OCI-M1 (cell line): ENCODE measurements around the gene VMP1.
"Not testable (repeated sequence)": the region's sequence is repeated elsewhere in the genome, so short reads cannot be mapped to it uniquely, and the experiment has no call there.

Source experiments
- DNase-seq: peaks from one replicate; lab custom pipeline; 2025; lab: John Stamatoyannopoulos, UW

VMP1 gene

GRCh38 chr17:59779521-59779920 is 72.1 kb downstream of the VMP1 start:
- no peak for DNase-seq

DNA sequence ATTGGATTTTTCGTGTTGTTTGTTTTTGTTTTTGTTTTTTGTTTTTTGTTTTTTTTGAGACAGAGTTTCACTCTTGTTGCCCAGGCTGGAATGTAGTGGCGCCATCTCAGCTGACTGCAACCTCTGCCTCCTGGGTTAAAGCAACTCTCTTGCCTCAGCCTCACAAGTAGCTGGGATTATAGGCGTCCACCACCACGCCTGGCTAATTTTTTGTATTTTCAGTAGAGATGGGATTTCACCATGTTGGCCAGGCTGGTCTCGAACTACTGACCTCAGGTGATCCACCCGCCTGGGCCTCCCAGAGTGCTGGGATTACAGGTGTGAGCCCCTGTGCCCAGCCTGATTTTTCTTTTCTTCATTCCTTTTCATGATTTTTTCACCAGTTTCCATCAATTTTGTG is 73.1 kb downstream of the VMP1 start:
- not testable (repeated sequence) for DNase-seq

DNA sequence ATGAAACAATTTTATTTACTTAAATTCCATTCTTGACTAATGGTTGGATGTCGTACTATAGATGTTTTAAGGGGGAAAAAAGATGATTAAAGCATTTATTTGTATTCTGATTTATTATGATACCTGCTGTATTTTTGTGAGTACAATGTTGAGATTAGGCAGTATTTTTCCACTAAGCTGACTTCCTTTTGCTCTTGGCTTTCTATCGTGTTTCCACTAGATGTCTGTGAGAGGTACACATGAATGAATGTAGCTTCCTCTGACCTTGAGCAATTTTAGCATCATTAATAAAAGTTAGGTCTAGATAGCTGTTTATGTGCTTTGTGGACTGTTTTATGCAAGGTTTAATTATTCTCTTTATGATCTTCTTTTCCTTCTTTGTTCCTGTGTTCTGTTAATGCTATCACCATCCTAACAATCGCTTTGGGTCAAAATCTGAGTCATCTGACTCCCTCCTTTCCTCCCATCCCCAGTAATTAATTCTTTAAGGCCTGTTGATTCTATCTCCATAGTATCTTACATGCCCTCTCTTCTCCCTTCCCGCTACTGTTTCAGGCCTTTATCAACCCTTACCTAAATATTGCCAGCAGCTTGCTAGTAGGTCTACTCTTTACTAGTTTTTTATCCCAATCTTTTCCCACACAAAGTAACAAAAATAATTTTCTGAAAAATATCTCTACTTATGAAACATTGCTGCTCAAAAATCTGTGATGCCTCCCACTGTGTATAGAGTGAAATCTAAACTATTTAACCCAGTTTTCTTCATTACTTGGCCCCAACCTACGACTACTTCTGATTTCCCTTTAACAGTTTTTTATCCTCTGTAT is 76.0 kb downstream of the VMP1 start:
- peak; percentile 75 for DNase-seq

DNA sequence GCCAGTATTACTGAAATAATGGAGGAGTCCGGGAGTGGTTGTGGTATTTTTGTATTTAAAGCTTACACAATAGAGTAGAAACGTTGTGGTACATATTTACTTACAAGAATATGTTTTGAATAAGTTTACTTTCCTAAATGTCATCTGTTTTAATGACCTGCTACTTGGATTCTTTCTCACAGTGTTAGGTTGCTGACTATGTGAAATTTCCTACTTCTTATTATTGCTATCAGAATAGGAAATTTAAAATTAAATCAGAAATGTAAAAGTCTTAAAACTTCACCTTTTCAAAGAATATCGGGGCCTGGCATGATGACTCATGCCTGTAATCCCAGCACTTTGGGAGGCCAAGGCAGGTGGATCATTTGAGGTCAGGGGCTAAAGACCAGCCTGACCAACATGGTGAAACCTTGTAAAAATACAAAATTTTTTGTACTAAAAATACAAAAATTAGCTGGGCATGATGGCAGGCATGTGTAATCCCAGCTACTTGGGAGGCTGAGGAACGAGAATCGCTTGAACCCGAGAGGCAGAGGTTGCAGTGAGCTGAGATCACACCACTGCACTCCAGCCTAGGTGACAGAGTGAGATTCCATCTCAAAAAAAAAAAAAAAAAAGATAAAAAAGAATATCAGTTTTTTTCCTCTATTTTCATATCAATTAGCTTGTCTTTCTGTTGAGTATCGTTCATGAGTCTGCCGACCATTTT is 77.8 kb downstream of the VMP1 start:
- peak; percentile 49 for DNase-seq

GRCh38 chr17:59786213-59786535 is 78.7 kb downstream of the VMP1 start:
- DNase-seq, result no peak

DNA sequence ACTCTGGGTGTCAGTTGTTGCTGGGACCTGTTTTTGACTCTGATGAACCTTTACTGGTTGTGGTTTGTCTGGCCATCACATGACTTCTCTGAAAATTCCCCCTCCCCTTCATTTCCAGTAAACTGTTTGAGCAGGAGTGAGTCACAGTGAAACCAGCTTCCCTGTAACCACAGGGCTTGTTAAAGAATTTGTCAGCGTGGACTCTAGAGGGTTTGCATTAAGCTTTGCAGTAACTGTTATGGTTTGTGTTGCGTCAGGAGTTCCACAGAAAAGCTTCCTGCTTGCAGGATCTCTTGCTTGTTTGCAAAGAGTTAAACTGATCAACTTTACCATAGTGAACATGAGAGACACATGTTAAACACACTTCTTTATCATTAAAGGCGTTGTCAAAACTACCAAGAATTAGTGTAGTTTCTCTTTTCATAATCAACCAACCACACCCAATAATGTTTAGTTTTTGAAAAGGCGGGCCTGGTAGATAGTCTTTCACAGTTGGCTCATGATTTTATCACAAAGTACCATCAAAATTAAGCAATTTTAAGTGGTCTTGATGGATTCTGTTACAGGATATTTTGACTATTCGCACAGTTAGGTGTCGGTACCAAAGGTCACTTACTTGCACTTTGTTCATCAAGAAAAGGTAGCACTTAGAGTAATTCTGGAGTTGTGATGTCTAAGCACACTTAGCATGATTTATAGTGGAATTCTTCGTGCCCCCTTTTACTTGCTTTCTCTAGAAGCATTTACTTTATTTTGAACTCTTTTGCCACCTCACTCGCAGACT is 79.3 kb downstream of the VMP1 start:
- peak; percentile 98 for DNase-seq

DNA sequence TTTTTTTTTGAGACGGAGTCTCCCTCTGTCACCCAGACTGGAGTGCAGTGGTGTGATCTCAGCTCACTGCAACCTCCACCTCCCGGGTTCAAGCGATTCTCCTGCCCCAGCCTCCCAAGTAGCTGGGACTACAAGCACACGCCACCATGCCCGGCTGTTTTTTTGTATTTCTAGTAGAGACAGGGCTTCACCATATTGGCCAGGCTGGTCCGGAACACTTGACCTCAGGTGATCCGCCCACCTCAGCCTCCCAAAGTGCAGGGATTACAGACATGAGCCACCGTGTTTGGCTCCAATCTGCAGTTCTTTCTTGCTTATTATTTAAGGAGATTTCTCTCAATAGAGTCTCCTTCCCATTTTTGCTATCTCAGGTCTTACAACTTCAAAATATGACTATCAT is 82.4 kb downstream of the VMP1 start:
- not testable (repeated sequence) for DNase-seq

GRCh38 chr17:59790418-59790817 is 83.0 kb downstream of the VMP1 start:
- not testable (repeated sequence) for DNase-seq

- DNase-seq, result no peak
These were observed 83.5 kb downstream of the VMP1 start for GRCh38 chr17:59790910-59791309.

- no peak for DNase-seq
These were observed 84.4 kb downstream of the VMP1 start for GRCh38 chr17:59791603-59792457.

DNA sequence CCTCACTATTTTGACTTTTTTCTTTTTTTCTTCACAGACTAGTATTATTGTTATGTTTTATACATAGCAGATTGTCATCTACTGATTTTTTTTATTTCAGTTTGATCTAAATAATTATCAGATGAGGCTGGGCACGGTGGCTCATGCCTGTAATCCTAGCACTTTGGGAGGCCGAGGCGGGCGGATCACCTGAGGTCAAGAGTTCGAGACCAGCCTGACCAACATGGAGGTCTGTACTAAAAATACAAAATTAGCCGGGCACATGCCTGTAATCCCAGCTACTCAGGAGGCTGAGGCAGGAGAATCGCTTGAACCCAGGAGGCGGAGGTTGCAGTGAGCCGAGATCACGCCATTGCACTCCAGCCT is 85.0 kb downstream of the VMP1 start:
- not testable (repeated sequence) for DNase-seq

- DNase-seq, result no peak
These were observed 85.8 kb downstream of the VMP1 start for GRCh38 chr17:59793205-59793604.

GRCh38 chr17:59796138-59796537 is 88.7 kb downstream of the VMP1 start:
- no peak for DNase-seq

GRCh38 chr17:59796785-59797205 is 89.3 kb downstream of the VMP1 start:
- no peak for DNase-seq

DNA sequence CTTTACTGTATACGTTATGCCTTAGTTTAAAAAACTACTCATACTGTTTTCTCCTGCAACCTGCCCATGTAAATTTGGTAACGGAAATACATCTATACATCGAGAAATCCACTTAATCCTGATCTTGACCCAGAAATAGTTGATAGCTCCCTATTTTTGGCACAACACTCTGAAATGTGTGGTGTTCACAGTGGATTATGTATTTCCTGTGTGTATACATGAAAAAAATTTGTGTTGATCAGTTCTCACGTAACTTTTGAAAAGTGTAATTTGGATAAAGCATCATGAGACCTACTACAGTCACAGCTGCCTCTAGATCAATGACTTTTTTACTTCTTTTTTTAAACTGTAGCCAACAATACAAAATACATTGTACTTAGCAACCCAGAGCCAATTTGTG is 90.7 kb downstream of the VMP1 start:
- DNase-seq, result no peak

- DNase-seq, result no peak
These were observed 93.1 kb downstream of the VMP1 start for GRCh38 chr17:59800530-59800942.

- DNase-seq, result no peak
These were observed 94.7 kb downstream of the VMP1 start for GRCh38 chr17:59802160-59802559.

GRCh38 chr17:59804901-59805465 is 97.5 kb downstream of the VMP1 start:
- DNase-seq, result peak; percentile 85

DNA sequence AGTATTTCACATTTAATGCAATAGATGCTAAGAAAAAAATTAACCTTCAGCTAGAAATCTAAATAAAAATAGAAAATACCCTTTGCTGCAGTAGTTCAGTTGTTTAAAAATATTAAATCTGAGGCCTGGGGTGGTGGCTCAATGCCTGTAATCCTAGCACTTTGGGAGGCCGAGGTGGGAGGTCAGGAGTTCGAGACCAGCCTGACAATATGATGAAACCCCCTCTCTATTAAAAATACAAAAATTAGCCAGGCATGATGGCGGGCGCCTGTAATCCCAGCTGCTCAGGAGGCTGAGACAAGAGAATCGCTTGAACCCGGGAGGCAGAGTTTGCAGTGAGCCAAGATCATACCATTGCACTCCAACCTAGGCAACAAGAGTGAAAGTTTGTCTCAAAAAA is 98.9 kb downstream of the VMP1 start:
- not testable (repeated sequence) for DNase-seq

DNA sequence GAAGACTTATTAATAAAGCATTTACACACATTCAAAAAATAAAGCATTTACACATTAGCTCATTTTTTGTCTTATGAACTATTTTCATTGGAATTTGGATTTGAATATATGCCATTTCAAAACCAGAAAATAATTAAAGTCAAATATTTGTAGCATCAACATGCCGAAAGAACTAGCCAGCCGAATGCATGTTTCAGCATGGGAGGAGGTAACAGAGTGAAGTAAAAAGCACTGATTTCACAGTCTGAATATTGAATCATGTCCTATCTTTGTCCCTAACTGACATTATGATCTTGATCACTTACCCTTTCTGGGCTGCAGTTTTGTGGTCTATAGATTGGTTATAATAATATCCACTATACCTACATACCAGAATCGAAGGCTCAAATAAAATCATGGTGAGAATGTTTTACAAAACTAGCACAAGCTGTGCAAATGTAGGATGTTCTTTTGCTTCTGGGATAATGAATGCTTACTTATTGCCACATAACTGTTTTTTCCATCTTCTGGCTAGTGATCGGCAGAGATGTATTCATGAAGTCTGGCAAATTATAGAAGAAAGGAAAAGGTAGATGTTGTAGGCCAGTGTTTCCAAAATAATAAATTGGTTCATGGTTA is 100.5 kb downstream of the VMP1 start:
- no peak for DNase-seq

DNA sequence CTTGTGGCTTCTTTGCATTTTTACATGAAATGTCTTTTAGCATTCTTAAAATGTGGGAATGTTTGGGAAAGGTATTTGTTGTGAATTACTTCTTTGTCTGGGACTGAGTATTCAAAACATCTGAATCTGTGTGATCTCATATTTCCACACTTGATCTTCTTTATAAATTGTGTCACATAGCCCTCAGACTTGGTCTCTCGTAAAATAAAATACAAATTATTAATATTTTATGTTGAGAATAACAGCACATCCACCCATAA is 103.4 kb downstream of the VMP1 start:
- DNase-seq, result no peak
